ENCODE results near the gene PCDH9.

PCDH9 gene

DNA sequence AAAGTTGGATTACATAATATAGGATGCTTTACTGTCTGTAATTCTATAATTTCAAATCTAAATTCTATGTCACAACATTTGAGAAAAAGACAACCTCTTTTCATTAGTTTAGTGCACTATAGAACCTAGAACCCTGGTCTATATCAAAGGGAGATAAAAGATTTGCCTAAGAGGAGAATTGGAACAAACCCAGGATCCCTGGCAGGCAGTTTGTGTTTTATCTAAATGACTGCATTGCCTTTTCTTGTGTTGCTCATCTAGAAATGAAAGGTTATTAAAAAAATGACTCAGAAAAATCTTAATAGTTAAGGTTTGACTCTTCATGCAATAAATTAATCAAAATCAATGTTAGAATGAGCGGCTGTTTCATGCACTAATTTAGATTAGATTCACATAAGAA, 96.7 kb downstream of the PCDH9 start:
- Histone ChIP-seq H3K36me3 (ENCODE audit: control insufficient read depth, insufficient read depth, low read length) (no peaks in the 10 kb centered on the region), H3K4me1 (ENCODE audit: control insufficient read depth, insufficient read depth, low read length) (no peaks in the 10 kb centered on the region), H3K27me3 (ENCODE audit: control insufficient read depth, insufficient read depth, low read length) (no peaks in the 10 kb centered on the region), H3K4me3 (ENCODE audit: low read length) (no peak overlapping the region), H3K27ac (ENCODE audit: low read length) (no peak overlapping the region), H3K9me3 (ENCODE audit: control insufficient read depth, insufficient read depth, low read length) (no peaks in the 10 kb centered on the region)
- DNase-seq (ENCODE audit: low read depth, low spot score): no peak
- no CpG with 5 or more reads among the region's 1 CpG for WGBS (ENCODE audit: insufficient coverage, insufficient read length)

GRCh38 chr13:67131393-67131792, 98.7 kb downstream of the PCDH9 start:
- no CpG with 5 or more reads among the region's 1 CpG for WGBS (ENCODE audit: insufficient coverage, insufficient read length)
- no peaks in the 10 kb centered on the region for H3K27me3 ChIP-seq (ENCODE audit: control insufficient read depth, insufficient read depth, low read length)
- no peaks in the 10 kb centered on the region for H3K36me3 ChIP-seq (ENCODE audit: control insufficient read depth, insufficient read depth, low read length)
- H3K4me1 ChIP-seq (ENCODE audit: control insufficient read depth, insufficient read depth, low read length): 0 out of 2 replicates have a peak, but pooled peaks cover 1% of the 10 kb centered on the region
- no peak for DNase-seq (ENCODE audit: low read depth, low spot score)
- no peak overlapping the region for H3K4me3 ChIP-seq (ENCODE audit: low read length)
- no peak overlapping the region for H3K27ac ChIP-seq (ENCODE audit: low read length)
- no peaks in the 10 kb centered on the region for H3K9me3 ChIP-seq (ENCODE audit: control insufficient read depth, insufficient read depth, low read length)

DNA sequence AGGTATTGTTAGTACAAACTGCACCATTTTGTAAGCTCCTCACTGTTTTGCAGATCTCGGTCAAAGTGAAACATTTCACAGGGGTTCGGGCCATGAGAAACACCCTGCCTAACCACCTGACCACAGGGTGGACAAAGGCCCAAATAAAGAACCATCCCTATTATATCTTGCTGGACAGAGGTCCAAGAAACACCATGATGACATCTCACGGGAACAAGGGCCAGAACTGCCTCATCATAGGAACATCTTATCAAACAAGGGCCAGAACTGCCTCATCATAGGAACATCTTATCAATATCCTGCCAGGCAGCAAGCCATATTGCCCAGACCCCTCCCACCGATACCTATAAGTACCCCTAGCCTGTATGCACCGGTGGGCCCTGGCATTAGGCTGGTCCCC, 99.7 kb downstream of the PCDH9 start:
- Histone ChIP-seq H3K36me3 (ENCODE audit: control insufficient read depth, insufficient read depth, low read length) (no peaks in the 10 kb centered on the region), H3K27ac (ENCODE audit: low read length) (no peak overlapping the region), H3K4me3 (ENCODE audit: low read length) (no peak overlapping the region), H3K4me1 (ENCODE audit: control insufficient read depth, insufficient read depth, low read length) (0 out of 2 replicates have a peak, but pooled peaks cover 1% of the 10 kb centered on the region), H3K9me3 (ENCODE audit: control insufficient read depth, insufficient read depth, low read length) (no peaks in the 10 kb centered on the region), H3K27me3 (ENCODE audit: control insufficient read depth, insufficient read depth, low read length) (no peaks in the 10 kb centered on the region)
- DNase-seq (ENCODE audit: low read depth, low spot score): no peak
- whole genome bisulfite sequencing (ENCODE audit: insufficient coverage, insufficient read length): no CpG with 5 or more reads among the region's 5 CpGs

GRCh38 chr13:67128136-67128535, 102.0 kb downstream of the PCDH9 start:
- H3K4me3 ChIP-seq (ENCODE audit: low read length): no peak overlapping the region
- WGBS (ENCODE audit: insufficient coverage, insufficient read length): no CpG with 5 or more reads among the region's 3 CpGs
- H3K27me3 ChIP-seq (ENCODE audit: control insufficient read depth, insufficient read depth, low read length): no peaks in the 10 kb centered on the region
- 0 out of 2 replicates have a peak, but pooled peaks cover 1% of the 10 kb centered on the region for H3K4me1 ChIP-seq (ENCODE audit: control insufficient read depth, insufficient read depth, low read length)
- no peaks in the 10 kb centered on the region for H3K36me3 ChIP-seq (ENCODE audit: control insufficient read depth, insufficient read depth, low read length)
- no peak for DNase-seq (ENCODE audit: low read depth, low spot score)
- H3K27ac ChIP-seq (ENCODE audit: low read length): no peak overlapping the region
- H3K9me3 ChIP-seq (ENCODE audit: control insufficient read depth, insufficient read depth, low read length): no peaks in the 10 kb centered on the region

DNA sequence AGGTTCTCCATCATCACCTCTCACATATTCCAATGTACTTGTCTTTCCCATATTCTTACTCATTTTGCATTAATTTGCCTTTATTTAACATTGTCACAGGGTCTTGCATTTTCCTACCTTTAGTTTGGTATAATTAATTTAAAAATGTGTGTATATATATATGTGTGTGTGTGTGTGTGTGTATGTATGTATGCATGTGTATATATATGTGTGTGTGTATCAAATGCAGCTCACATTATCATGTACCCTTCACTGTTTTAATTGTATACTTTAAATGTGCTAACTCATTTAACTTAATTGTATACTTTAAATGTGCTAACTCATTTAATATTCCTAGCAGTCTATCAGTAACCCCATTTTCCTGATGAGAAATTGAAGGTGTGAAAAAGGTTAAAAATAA, 104.5 kb downstream of the PCDH9 start:
- DNase-seq (ENCODE audit: low read depth, low spot score): no peak
- Histone ChIP-seq H3K4me1 (ENCODE audit: control insufficient read depth, insufficient read depth, low read length) (0 out of 2 replicates have a peak, but pooled peaks cover 1% of the 10 kb centered on the region), H3K9me3 (ENCODE audit: control insufficient read depth, insufficient read depth, low read length) (no peaks in the 10 kb centered on the region), H3K4me3 (ENCODE audit: low read length) (no peak overlapping the region), H3K36me3 (ENCODE audit: control insufficient read depth, insufficient read depth, low read length) (no peaks in the 10 kb centered on the region), H3K27ac (ENCODE audit: low read length) (no peak overlapping the region), H3K27me3 (ENCODE audit: control insufficient read depth, insufficient read depth, low read length) (no peaks in the 10 kb centered on the region)

- DNase-seq (ENCODE audit: low read depth, low spot score): no peak
- no peak overlapping the region for H3K27ac ChIP-seq (ENCODE audit: low read length)
- H3K4me1 ChIP-seq (ENCODE audit: control insufficient read depth, insufficient read depth, low read length): 0 out of 2 replicates have a peak, but pooled peaks cover 1% of the 10 kb centered on the region
- WGBS (ENCODE audit: insufficient coverage, insufficient read length): no CpG with 5 or more reads among the region's 3 CpGs
- H3K27me3 ChIP-seq (ENCODE audit: control insufficient read depth, insufficient read depth, low read length): no peaks in the 10 kb centered on the region
- H3K9me3 ChIP-seq (ENCODE audit: control insufficient read depth, insufficient read depth, low read length): no peaks in the 10 kb centered on the region
- H3K36me3 ChIP-seq (ENCODE audit: control insufficient read depth, insufficient read depth, low read length): no peaks in the 10 kb centered on the region
- H3K4me3 ChIP-seq (ENCODE audit: low read length): no peak overlapping the region
Observed at GRCh38 chr13:67123165-67123564, 107.0 kb downstream of the PCDH9 start.

- Histone ChIP-seq H3K27me3 (ENCODE audit: control insufficient read depth, insufficient read depth, low read length) (no peaks in the 10 kb centered on the region), H3K9me3 (ENCODE audit: control insufficient read depth, insufficient read depth, low read length) (no peaks in the 10 kb centered on the region), H3K4me3 (ENCODE audit: low read length) (no peak overlapping the region), H3K4me1 (ENCODE audit: control insufficient read depth, insufficient read depth, low read length) (no peaks in the 10 kb centered on the region), H3K27ac (ENCODE audit: low read length) (no peak overlapping the region), H3K36me3 (ENCODE audit: control insufficient read depth, insufficient read depth, low read length) (no peaks in the 10 kb centered on the region)
- no peak for DNase-seq (ENCODE audit: low read depth, low spot score)
- WGBS (ENCODE audit: insufficient coverage, insufficient read length): no CpG with 5 or more reads among the region's 6 CpGs
Observed at GRCh38 chr13:67122251-67122650, 107.9 kb downstream of the PCDH9 start.

- H3K9me3 ChIP-seq (ENCODE audit: control insufficient read depth, insufficient read depth, low read length): no peaks in the 10 kb centered on the region
- H3K27ac ChIP-seq (ENCODE audit: low read length): no peak overlapping the region
- no peaks in the 10 kb centered on the region for H3K36me3 ChIP-seq (ENCODE audit: control insufficient read depth, insufficient read depth, low read length)
- no peak for DNase-seq (ENCODE audit: low read depth, low spot score)
- H3K27me3 ChIP-seq (ENCODE audit: control insufficient read depth, insufficient read depth, low read length): no peaks in the 10 kb centered on the region
- no peaks in the 10 kb centered on the region for H3K4me1 ChIP-seq (ENCODE audit: control insufficient read depth, insufficient read depth, low read length)
- no peak overlapping the region for H3K4me3 ChIP-seq (ENCODE audit: low read length)
- WGBS (ENCODE audit: insufficient coverage, insufficient read length): 100% methylated on average over 1 of the region's 6 CpGs
Observed at GRCh38 chr13:67120872-67121531, 109.1 kb downstream of the PCDH9 start.

GRCh38 chr13:67119481-67119894, 110.6 kb downstream of the PCDH9 start:
- Histone ChIP-seq H3K27ac (ENCODE audit: low read length) (no peak overlapping the region), H3K9me3 (ENCODE audit: control insufficient read depth, insufficient read depth, low read length) (no peaks in the 10 kb centered on the region), H3K27me3 (ENCODE audit: control insufficient read depth, insufficient read depth, low read length) (no peaks in the 10 kb centered on the region), H3K4me3 (ENCODE audit: low read length) (no peak overlapping the region), H3K4me1 (ENCODE audit: control insufficient read depth, insufficient read depth, low read length) (no peaks in the 10 kb centered on the region), H3K36me3 (ENCODE audit: control insufficient read depth, insufficient read depth, low read length) (no peaks in the 10 kb centered on the region)
- no CpG with 5 or more reads among the region's 1 CpG for WGBS (ENCODE audit: insufficient coverage, insufficient read length)
- DNase-seq (ENCODE audit: low read depth, low spot score): no peak

- no peak for DNase-seq (ENCODE audit: low read depth, low spot score)
- H3K9me3 ChIP-seq (ENCODE audit: control insufficient read depth, insufficient read depth, low read length): no peaks in the 10 kb centered on the region
- H3K4me3 ChIP-seq (ENCODE audit: low read length): no peak overlapping the region
- H3K27ac ChIP-seq (ENCODE audit: low read length): no peak overlapping the region
- no peaks in the 10 kb centered on the region for H3K4me1 ChIP-seq (ENCODE audit: control insufficient read depth, insufficient read depth, low read length)
- no peaks in the 10 kb centered on the region for H3K36me3 ChIP-seq (ENCODE audit: control insufficient read depth, insufficient read depth, low read length)
- H3K27me3 ChIP-seq (ENCODE audit: control insufficient read depth, insufficient read depth, low read length): no peaks in the 10 kb centered on the region
- WGBS (ENCODE audit: insufficient coverage, insufficient read length): no CpG with 5 or more reads among the region's 1 CpG
Observed at GRCh38 chr13:67118277-67118676, 111.9 kb downstream of the PCDH9 start.

GRCh38 chr13:67117010-67117550, 113.1 kb downstream of the PCDH9 start:
- H3K27me3 ChIP-seq (ENCODE audit: control insufficient read depth, insufficient read depth, low read length): no peaks in the 10 kb centered on the region
- DNase-seq (ENCODE audit: low read depth, low spot score): no peak
- no peak overlapping the region for H3K4me3 ChIP-seq (ENCODE audit: low read length)
- WGBS (ENCODE audit: insufficient coverage, insufficient read length): no CpG with 5 or more reads among the region's 3 CpGs
- no peaks in the 10 kb centered on the region for H3K36me3 ChIP-seq (ENCODE audit: control insufficient read depth, insufficient read depth, low read length)
- H3K9me3 ChIP-seq (ENCODE audit: control insufficient read depth, insufficient read depth, low read length): no peaks in the 10 kb centered on the region
- no peaks in the 10 kb centered on the region for H3K4me1 ChIP-seq (ENCODE audit: control insufficient read depth, insufficient read depth, low read length)
- H3K27ac ChIP-seq (ENCODE audit: low read length): no peak overlapping the region

Measured in iPS DF 6.9 (cell line).